Measurements from ENCODE around the gene ARHGAP6. TPM values are rescaled to one million over a fixed set of nuclear protein-coding genes. Genes with fewer than 3 reads are reported as not detected.

ARHGAP6 gene
- total and polyA plus RNA-seq, 9 of the 15 experiments (the other 6 are each of a cell fraction or from before 2014, with no cell fraction given), result 12.5 to 63.6 (median 41.8) TPM

GRCh38 chrX:11419102-11419501 lies 246.6 kb downstream of the ARHGAP6 start:
- Histone ChIP-seq H3K4me1 (replicated peaks in 1 of 2; ENCODE audit: control insufficient read depth in 2 of 2, insufficient read depth in 2 of 2, low read length in 2 of 2) (peaks cover 0 to 78% of the 10 kb centered on the region in 2 experiments), H2AFZ (ENCODE audit: low read depth, low read length) (peak overlapping the region; percentile 36; the same call in 1 of the 2 replicates), H3K27ac (ENCODE audit: extremely low read depth, low read depth, low read length) (peak overlapping the region; percentile 72), H3K9ac (ENCODE audit: insufficient read depth in 1 of 2, low read depth in 2 of 2, low read length in 2 of 2) (peak overlapping the region; percentile 52 to 60; a peak in 3 of 4 replicates), H3K4me3 (0 out of 2 replicates have a peak overlapping the region, but pooled peaks have one; percentile 12), H3K9me3 (replicated peaks; ENCODE audit: control insufficient read depth, insufficient read depth, low read depth, low read length) (0 out of 2 replicates have a peak, but pooled peaks cover 2% of the 10 kb centered on the region), H3K79me2 (ENCODE audit: control insufficient read depth, insufficient read depth, low read length) (peaks cover 99% of the 10 kb centered on the region), H3K9me1 (ENCODE audit: control insufficient read depth, insufficient read depth, low read length) (no peaks in the 10 kb centered on the region), H4K20me1 (replicated peaks; ENCODE audit: control insufficient read depth, insufficient read depth, low read length) (no peaks in the 10 kb centered on the region), H3K4me2 (ENCODE audit: insufficient read depth, low read length) (peak overlapping the region; percentile 65), H3K27me3 (ENCODE audit: control insufficient read depth in 2 of 2, insufficient read depth in 2 of 2, low read length in 2 of 2) (no peaks in the 10 kb centered on the region), H3K36me3 (ENCODE audit: control insufficient read depth, insufficient read depth, low read length) (peaks cover 54% of the 10 kb centered on the region)
- in situ Hi-C loops (cut with MboI), result no loop called here
- WGBS (ENCODE audit: insufficient coverage, low coverage, missing lambda C conversion rate), result 6% methylated on average over 6 of the region's 6 CpGs
- ATAC-seq (peak; percentile 30), FAIRE-seq (peak; percentile 75), DNase-seq (ENCODE audit: extremely low read depth in 1 of 4, low spot score in 3 of 4) (peak in 2 of 4 experiments; percentile 33 to 69)
- BruUV-seq (replicated peaks), result no TSS peak
- intact Hi-C loops (cut with micrococcal nuclease), result no loop called here
- POLR2A ChIA-PET, result interaction anchor here (0.8 to 1.4 kb wide), 2 partner anchors 8 to 16 kb away, joined by 3 read pairs; no protein-coding TSS in a partner anchor
- CTCF ChIA-PET (ENCODE audit: low intra/inter-chr PET ratio), result no interaction called here
- TF ChIP-seq BRF2 (IDR thresholded peaks at IDR 0.05; ENCODE audit: borderline replicate concordance, insufficient read depth, insufficient read length), result no peak
- TF ChIP-seq ZNF507 (tag; conservative IDR thresholded peaks at IDR 0.05), result no peak
- no peak for TF ChIP-seq ZNF668 (CRISPR knock-in tag; IDR thresholded peaks at IDR 0.05)
- TF ChIP-seq SUPT5H (IDR thresholded peaks at IDR 0.05), result no peak
- no peak for TF ChIP-seq RUNX1 (IDR thresholded peaks at IDR 0.05; ENCODE audit: low read depth)
- no peak for TF ChIP-seq ZBTB34 (CRISPR knock-in tag; IDR thresholded peaks at IDR 0.05)
- TF ChIP-seq CGGBP1 (CRISPR knock-in tag; IDR thresholded peaks at IDR 0.05), result no peak
- TF ChIP-seq CUX1 (CRISPR knock-in tag; IDR thresholded peaks at IDR 0.05), result 0 out of 2 replicates have a peak, but pooled peaks have one; percentile 61
- TF ChIP-seq ZNF175 (CRISPR knock-in tag; IDR thresholded peaks at IDR 0.05; ENCODE audit: low read depth), result peak; percentile 72; the same call in 1 of the 2 replicates
- no peak for TF ChIP-seq RBM39 (optimal IDR thresholded peaks at IDR 0.05; ENCODE audit: low read depth, low read length)
- TF ChIP-seq HMBOX1 (IDR thresholded peaks at IDR 0.05), result peak; percentile 88
